Right lobe of liver (tissue), 4 donors: ENCODE measurements around the gene COLGALT1.

Source experiments
- CTCF ChIP-seq, 4 donors: fragments of 200-600 bp in 3 of 4; fragments of 450-650 bp in 1 of 4; IDR thresholded peaks; one replicate each; pipeline versions ENCODE4 v1.5.1 to v1.8.0; 2016 to 2022; ENCODE audit warnings: antibody characterized with exemption in 4 of 4, mild to moderate bottlenecking in 2 of 4
- POLR2A ChIP-seq: fragments of 450-650 bp; IDR thresholded peaks from one replicate; pipeline ENCODE4 v1.6.1; 2017; ENCODE audit warnings: antibody characterized with exemption, mild to moderate bottlenecking
- donor health status: DM: no; HTN: no; CAD: no.
- donor health status: DM: no; HTN: no; CAD: no.
- donor health status: DM: no; HTN: yes; CAD: no.

GRCh38 chr19:17538684-17539237, 16.7 kb upstream of the COLGALT1 start:
- no peak for TF ChIP-seq CTCF (IDR thresholded peaks at IDR 0.05)
- no peak for TF ChIP-seq POLR2A
